ENCODE results near the gene JAZF1.

DNA sequence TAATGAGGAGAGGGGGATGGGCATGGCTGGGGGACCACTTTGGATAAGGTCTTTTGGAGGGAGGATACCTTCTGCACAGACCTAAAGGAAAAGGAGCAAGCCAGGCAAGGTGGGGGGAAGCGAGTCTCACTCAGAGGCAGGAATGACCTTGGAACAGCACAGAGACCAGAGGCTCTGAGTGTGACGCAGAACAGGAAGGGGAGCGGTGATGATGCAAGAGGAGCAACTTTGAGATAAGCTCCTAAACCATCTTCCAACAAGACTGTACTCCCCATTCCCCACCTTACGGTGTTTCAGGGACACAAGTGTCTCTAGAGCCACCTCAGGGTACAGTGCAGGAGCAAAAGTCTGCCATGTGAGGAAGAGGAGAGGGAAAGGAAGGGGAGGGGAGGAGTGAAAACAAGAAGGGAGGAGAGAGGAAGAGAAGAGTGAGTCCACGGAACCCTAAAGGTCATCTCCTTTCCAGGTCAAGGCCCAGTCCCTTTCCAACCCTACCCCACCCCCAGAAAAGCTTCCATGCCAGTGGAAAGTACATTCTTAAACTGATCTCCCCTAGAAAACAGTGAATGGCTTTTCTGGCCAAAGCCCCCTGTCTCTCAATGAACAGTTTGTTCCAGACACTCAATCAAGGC, 54.1 kb downstream of the JAZF1 start:
- TF ChIP-seq, protein P1, sequence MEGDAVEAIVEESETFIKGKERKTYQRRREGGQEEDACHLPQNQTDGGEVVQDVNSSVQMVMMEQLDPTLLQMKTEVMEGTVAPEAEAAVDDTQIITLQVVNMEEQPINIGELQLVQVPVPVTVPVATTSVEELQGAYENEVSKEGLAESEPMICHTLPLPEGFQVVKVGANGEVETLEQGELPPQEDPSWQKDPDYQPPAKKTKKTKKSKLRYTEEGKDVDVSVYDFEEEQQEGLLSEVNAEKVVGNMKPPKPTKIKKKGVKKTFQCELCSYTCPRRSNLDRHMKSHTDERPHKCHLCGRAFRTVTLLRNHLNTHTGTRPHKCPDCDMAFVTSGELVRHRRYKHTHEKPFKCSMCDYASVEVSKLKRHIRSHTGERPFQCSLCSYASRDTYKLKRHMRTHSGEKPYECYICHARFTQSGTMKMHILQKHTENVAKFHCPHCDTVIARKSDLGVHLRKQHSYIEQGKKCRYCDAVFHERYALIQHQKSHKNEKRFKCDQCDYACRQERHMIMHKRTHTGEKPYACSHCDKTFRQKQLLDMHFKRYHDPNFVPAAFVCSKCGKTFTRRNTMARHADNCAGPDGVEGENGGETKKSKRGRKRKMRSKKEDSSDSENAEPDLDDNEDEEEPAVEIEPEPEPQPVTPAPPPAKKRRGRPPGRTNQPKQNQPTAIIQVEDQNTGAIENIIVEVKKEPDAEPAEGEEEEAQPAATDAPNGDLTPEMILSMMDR (IDR thresholded peaks at IDR 0.05): no peak
- TF ChIP-seq ZFX (IDR thresholded peaks at IDR 0.05; ENCODE audit: borderline replicate concordance): no peak

Measured in 22Rv1 (cell line).